Stimulated activated CD8-positive, alpha-beta memory T cell treated with anti-CD3 and anti-CD28 coated beads, Interleukin-12 subunit alpha, Interleukin-12 subunit beta, amount 100 ng/mL, for 4 hours (primary cell): ENCODE data around the gene SGTA.

Experiments
- DNase-seq: peaks from one replicate; pipeline ENCODE4 v3.0.0-alpha.2; 2020; ENCODE audit warnings: low read depth

SGTA gene

GRCh38 chr19:2809387-2810140, 26.5 kb upstream of the SGTA start:
- no peak for DNase-seq

GRCh38 chr19:2808129-2808941, 25.3 kb upstream of the SGTA start:
- no peak for DNase-seq

DNA sequence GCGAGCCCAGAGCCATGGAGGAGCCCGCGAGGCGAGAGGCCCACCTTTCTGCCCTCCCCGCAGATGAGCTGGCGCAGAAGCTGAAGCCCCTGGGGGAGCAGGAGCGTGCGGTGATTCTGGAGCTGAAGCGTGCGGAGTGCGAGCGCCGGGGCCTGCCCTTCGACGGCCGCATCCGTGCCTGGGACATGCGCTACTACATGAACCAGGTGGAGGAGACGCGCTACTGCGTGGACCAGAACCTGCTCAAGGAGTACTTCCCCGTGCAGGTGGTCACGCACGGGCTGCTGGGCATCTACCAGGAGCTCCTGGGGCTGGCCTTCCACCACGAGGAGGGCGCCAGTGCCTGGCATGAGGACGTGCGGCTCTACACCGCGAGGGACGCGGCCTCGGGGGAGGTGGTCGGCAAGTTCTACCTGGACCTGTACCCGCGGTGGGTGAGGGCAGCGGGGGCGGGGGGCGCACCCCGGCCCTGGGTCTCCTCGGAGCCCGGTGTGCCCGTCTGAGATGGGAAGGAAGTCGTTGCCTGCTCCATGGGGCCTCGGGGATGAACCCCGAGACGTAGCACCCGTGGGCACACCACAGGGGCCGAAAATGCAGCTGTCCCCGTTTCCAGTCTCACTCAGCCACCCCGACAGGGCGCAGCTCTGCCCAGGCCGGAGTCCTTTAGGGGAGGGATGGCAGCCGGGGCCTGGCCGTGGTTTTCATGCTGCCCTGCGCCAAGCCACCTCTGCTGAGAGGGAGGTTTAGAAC, 24.5 kb upstream of the SGTA start:
- DNase-seq: no peak

DNA sequence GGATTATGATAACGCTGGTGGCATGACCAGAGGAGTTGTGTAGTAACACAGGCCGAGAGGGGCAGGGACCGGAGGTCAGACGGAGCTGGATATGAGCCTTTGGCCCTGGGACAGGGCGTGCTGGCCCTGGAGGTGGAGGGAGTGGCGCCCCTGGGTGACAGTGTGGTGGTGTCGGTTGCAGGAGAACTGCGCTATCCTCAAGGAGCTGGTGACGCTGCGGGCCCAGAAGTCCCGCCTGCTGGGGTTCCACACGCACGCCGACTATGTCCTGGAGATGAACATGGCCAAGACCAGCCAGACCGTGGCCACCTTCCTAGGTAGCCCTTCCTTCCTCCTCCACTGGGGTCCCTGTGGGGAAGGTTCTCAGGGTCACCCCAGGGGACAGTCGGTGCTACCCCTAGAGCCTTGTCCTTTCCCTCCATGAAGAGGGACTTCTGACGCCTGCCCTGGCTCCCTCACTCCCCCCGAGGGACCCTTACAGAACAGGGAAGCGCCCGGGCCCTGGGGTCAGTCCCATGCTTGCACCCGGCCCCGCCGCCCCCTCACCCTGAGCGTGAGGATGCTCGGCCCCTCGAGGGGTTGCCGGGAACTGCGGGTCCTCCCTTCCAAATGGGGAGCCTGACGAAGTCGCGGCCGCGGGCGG, 23.8 kb upstream of the SGTA start:
- DNase-seq: no peak

DNA sequence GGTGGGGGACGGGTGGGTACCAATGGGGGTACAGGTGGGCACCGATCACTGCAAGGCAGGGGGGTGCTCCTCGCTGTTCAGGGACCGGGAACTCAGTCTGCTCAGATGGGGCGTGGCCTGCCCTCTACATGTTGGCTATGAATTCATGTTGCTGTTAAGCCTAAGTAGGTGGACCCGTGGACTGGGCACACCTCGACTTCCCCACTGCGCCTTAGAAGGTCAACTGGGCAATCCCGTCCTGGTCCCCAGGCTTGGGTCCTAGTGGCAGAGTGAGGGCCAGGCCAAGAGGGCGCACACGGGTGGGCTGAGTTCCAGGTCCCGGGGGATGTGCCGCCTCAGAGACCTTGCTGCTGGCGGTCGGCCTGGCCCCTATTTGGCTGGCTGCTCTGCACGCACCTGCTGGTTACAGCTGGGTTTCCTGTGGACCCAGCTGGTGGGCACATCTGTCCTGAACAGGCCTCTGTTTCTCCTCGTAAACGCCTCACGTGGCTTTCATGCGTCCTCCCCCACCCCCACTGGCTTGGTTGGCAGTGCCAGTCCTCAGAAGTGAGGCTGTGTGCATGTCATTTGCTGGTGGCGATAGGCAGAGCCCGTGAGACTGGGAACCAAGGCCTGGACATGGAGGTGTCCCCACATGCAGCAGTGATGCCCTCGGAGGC, 23.0 kb upstream of the SGTA start:
- no peak for DNase-seq

DNA sequence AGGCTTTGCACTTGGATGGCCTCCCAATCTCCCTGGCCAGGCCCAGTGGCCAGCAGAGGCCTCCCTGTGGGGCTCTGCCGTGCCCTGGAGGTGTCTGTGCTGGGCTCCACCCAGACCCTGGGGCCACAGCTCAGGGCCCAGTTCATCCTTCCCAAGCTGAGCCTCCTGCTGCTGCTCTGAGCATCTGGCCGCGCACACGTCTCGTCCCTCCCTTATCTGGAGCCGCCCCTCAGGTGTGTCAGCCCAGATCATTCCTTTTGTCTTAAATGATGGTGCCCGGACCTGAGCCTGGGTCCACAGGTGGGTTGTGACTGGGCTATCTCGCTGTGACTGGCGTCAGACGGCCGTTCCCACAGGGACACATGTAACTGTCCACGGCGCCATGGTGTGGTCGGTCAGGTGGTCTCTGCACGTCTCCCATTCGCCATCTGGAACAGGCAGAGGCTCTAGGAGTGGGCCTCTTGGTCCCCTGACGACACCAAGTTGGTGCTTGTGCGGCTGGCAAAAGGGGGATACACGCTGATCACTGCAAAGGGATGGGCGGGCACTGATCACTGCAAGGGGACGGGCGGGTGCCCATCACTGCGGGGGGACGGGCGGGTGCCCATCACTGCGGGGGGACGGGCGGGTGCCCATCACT, 22.3 kb upstream of the SGTA start:
- DNase-seq: no peak

- no peak for DNase-seq
Measured at GRCh38 chr19:2804156-2805004, 21.3 kb upstream of the SGTA start.

- DNase-seq: no peak
Measured at GRCh38 chr19:2803486-2804155, 20.5 kb upstream of the SGTA start.

- no peak for DNase-seq
Measured at GRCh38 chr19:2802826-2803225, 19.8 kb upstream of the SGTA start.

DNA sequence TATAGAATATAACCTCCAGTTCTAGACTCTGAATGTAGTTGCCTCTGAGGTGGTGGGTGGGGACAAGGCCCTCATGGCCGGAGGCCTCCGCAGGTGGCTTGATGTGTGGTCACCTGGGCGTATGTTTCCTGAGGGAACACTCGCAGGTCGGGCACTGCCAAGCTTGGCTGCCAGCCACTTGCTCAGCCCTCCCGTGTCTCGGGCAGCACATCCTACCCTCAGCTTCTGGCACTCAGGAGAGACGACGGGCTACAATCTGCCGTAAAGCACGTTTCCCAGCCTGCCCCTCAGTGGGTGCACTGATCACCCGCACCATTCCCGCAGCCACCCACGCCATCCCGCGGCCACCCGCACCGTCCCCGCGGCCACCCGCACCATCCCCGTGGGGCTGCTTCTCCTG, 17.4 kb upstream of the SGTA start:
- no peak for DNase-seq

GRCh38 chr19:2799273-2800020, 16.4 kb upstream of the SGTA start:
- no peak for DNase-seq

DNA sequence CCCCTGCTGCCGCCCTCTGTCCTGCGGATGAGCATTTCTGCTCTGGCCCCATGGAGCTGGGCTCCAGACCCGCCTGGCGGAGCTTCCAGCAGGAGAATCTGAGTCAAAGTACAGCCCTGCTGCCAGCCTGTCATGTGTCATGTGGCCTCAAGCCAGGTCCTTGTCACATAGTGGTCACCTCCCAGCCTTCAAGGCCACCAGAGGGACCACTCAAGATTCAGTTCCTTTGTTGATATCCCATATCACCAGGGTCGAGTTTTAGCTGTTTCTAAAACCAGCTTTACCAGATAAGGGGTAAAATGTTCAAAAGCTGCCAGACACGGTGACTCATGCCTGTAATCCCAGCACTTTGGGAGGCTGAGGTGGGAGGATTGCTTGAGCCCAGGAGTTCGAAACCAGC, 15.7 kb upstream of the SGTA start:
- no peak for DNase-seq

DNA sequence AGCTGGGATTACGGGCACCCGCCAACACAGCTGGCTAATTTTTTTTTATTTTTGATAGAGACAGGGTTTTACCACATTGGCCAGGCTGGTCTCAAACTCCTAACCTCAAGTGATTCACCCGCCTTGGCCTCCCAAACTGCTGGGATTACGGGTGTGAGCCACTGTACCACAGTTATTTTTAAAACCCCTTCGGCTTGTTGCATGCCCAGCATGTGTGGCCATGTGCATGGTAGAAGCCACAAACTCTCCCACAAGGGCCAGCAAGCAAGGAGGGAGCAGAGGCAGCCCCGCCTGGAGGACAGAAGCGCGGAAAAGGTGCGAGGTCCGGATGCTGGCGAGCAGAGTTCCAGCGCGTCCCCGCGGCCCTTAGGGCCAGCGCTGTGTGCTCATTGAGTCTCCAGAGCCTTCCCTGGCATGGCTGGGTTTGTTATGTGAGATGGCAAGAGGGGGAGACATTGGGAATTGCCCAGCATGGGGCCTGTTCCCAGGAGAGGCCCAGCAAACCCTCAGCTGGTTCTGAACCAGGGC, 15.1 kb upstream of the SGTA start:
- DNase-seq: no peak

GRCh38 chr19:2797280-2797679, 14.2 kb upstream of the SGTA start:
- no peak for DNase-seq

GRCh38 chr19:2796659-2797266, 13.7 kb upstream of the SGTA start:
- no peak for DNase-seq

DNA sequence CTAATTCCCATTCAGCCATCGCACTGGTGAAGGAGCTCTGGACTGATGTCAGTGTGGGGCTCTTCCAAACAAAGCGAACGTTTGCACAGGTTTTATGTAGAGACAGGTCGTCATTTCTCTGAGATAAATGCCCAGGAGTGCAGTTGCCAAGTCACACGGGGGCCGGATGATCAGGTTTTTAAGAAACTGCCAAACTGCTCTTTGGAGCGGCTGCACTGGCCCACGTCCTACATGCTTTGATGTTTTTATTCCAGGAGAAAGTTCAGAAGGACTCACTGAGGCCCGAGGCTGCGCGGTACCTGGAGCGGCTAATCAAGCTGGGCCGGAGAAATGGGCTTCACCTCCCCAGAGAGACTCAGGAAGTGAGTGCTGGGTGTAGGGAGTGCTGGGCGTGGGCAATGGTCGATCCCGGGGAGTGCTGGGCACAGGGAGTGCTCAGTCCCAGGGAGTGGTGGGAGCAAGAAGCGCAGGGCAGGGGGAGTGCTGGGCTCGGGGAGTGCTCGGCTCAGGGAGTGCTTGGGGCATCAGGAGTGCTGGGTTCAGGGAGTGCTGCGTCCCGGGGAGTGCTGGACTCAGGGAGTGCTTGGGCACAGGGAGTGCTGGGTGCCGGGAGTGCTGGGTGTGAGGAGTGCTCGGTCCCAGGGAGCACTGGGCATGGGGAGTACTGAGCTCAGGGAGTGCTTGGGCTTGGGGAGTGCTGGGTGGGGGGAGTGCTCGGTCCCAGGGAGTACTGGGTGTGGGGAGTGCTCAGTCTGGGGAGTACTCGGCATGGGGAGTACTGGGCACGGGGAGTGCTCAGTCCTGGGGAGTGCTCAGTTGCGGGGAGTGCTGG, 13.0 kb upstream of the SGTA start:
- no peak for DNase-seq

- no peak for DNase-seq
Measured at GRCh38 chr19:2793577-2793976, 10.5 kb upstream of the SGTA start.
